H1 (cell line): Measurements from ENCODE around the gene XPO5. TPM values are rescaled to one million over a fixed set of nuclear protein-coding genes. Genes with fewer than 3 reads are reported as not detected.

Experiments
- CHD1 ChIP-seq: IDR thresholded peaks from 2 replicates; pipeline ENCODE4 v1.6.1; 2012; ENCODE audit warnings: low read depth, low read length, improper control_type of control experiment
- CHD2 ChIP-seq: IDR thresholded peaks from 2 replicates; pipeline ENCODE4 v1.6.1; 2012; ENCODE audit warnings: low read length, improper control_type of control experiment
- PHF8 ChIP-seq: fragments of 200-600 bp; sonication (generic); conservative IDR thresholded peaks from 2 replicates; pipeline ENCODE4 v1.7.1; 2012; ENCODE audit warnings: low read depth, mild to moderate bottlenecking, inconsistent platforms, low read length, moderate library complexity
- SIX5 ChIP-seq: IDR thresholded peaks from 2 replicates; pipeline ENCODE4 v1.6.1; 2011; ENCODE audit warnings: mild to moderate bottlenecking, low read depth, low read length
- polyA plus RNA-seq, 7 experiments: library from polyadenylated mRNA; depleted of rRNA in 3 of 7; stranded (reverse) in 5 of 7; unstranded in 2 of 7; fragments of >200 nt in 5 of 7; fragments of 200-250 nt in 2 of 7; gene quantifications; 1 replicate in 5 of 7; 2 replicates in 1 of 7; 4 replicates in 1 of 7; pipeline versions ENCODE4 v1.2.1 to v1.2.3, GENCODE V29; 2011 to 2013; ENCODE audit warnings: missing spikeins in 2 of 7, mixed read lengths in 2 of 7
- total RNA-seq: library from RNA; stranded (reverse); fragmentation: NEBNext Ultra II Directional; extraction: Animal tissue kit (Norgen Biotek cat#: 25700); gene quantifications from 2 replicates; pipeline ENCODE4 v1.2.1, GENCODE V29; 2021

Gene XPO5
- total and polyA plus RNA-seq, 2 of the 8 experiments (the other 6 are each of a cell fraction or from before 2014, with no cell fraction given) = 80.6 to 95.7 TPM

- TF ChIP-seq CHD1 (no peak), SIX5 (no peak), PHF8 (no peak), CHD2 (no peak)
Measured at GRCh38 chr6:43614396-43614730, 38.5 kb upstream of the XPO5 start (continued).
